WERI-Rb-1 (cell line): Measurements from ENCODE around the gene NBEAL1.
"Not testable (repeated sequence)": the region's sequence is repeated elsewhere in the genome, so short reads cannot be mapped to it uniquely, and the experiment has no call there.

Experiments used
- DNase-seq: peaks from one replicate; pipeline ENCODE4 v3.0.0-alpha.2; 2020
- H3K27ac ChIP-seq: fragments of 250-450 bp; sonication (Bioruptor Pico); 2 replicates; pipeline ENCODE4 v1.5.1; 2020; ENCODE audit warnings: mild to moderate bottlenecking, moderate library complexity
- H3K27me3 ChIP-seq: fragments of 250-450 bp; sonication (Bioruptor Pico); 2 replicates; pipeline ENCODE4 v1.5.1; 2021; ENCODE audit warnings: mild to moderate bottlenecking, low read depth, moderate library complexity; ENCODE audit not compliant: insufficient read depth, severe bottlenecking
- H3K36me3 ChIP-seq: fragments of 250-450 bp; sonication (Bioruptor Pico); 2 replicates; pipeline ENCODE4 v1.5.1; 2020; ENCODE audit warnings: mild to moderate bottlenecking, moderate library complexity
- H3K4me3 ChIP-seq: 2 replicates; pipeline ENCODE4 v1.5.1; 2011; ENCODE audit warnings: low read depth, mild to moderate bottlenecking, control low read depth, low read length
- H3K9me3 ChIP-seq: fragments of 250-450 bp; sonication (Bioruptor Pico); 2 replicates; pipeline ENCODE4 v1.5.1; 2021; ENCODE audit warnings: mild to moderate bottlenecking, moderate library complexity; ENCODE audit not compliant: severe bottlenecking
- TF ChIP-seq, protein P1 (sequence below): IDR thresholded peaks from 2 replicates; pipeline ENCODE4 v1.5.1; 2011; ENCODE audit warnings: low read depth, mild to moderate bottlenecking, control low read depth, inconsistent platforms, low read length

NBEAL1 gene

DNA sequence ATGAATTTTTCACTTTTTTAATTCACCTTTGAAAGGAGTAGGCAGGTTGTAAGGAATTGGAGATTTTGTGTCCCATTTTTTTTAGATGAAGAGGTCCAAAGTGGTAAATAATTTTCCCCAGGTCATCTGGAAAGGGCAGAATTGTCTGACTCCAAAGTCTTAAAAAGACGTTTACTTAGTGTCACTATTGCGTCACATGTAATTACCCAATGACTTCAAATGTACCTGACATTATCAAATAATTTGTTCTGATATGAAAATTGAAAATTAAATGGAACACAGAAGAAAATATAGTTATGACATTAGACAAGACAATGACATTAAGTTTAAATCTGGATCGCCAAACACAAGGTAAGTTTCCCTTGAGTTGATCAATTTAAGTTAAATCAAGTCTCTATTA lies 24.2 kb upstream of the NBEAL1 start:
- H3K4me3 ChIP-seq: no peak overlapping the region
- no peak overlapping the region for H3K27ac ChIP-seq
- TF ChIP-seq, protein P1, sequence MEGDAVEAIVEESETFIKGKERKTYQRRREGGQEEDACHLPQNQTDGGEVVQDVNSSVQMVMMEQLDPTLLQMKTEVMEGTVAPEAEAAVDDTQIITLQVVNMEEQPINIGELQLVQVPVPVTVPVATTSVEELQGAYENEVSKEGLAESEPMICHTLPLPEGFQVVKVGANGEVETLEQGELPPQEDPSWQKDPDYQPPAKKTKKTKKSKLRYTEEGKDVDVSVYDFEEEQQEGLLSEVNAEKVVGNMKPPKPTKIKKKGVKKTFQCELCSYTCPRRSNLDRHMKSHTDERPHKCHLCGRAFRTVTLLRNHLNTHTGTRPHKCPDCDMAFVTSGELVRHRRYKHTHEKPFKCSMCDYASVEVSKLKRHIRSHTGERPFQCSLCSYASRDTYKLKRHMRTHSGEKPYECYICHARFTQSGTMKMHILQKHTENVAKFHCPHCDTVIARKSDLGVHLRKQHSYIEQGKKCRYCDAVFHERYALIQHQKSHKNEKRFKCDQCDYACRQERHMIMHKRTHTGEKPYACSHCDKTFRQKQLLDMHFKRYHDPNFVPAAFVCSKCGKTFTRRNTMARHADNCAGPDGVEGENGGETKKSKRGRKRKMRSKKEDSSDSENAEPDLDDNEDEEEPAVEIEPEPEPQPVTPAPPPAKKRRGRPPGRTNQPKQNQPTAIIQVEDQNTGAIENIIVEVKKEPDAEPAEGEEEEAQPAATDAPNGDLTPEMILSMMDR: no peak
- no peaks in the 10 kb centered on the region for H3K27me3 ChIP-seq
- DNase-seq: no peak
- no peaks in the 10 kb centered on the region for H3K36me3 ChIP-seq
- H3K9me3 ChIP-seq: no peaks in the 10 kb centered on the region

DNA sequence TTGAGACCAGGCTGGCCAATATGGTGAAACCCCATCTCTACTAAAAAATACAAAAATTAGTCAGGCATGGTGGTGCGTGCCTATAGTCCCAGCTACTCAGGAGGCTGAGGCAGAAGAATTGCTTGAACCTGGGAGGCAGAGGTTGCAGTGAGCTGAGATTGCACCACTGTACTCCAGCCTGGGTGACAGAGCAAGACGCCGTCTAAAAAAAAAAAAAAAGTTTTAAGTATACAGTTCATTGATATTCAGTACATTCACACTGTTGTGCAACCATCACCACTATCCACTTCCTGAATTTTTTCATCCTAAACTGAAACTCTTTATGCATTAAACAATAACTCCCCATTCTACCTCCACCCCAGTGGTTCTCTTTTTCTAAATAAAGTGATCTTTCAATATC lies 17.6 kb upstream of the NBEAL1 start:
- H3K36me3 ChIP-seq, H3K4me3 ChIP-seq, H3K27me3 ChIP-seq, H3K27ac ChIP-seq, DNase-seq, H3K9me3 ChIP-seq: not testable (repeated sequence)

DNA sequence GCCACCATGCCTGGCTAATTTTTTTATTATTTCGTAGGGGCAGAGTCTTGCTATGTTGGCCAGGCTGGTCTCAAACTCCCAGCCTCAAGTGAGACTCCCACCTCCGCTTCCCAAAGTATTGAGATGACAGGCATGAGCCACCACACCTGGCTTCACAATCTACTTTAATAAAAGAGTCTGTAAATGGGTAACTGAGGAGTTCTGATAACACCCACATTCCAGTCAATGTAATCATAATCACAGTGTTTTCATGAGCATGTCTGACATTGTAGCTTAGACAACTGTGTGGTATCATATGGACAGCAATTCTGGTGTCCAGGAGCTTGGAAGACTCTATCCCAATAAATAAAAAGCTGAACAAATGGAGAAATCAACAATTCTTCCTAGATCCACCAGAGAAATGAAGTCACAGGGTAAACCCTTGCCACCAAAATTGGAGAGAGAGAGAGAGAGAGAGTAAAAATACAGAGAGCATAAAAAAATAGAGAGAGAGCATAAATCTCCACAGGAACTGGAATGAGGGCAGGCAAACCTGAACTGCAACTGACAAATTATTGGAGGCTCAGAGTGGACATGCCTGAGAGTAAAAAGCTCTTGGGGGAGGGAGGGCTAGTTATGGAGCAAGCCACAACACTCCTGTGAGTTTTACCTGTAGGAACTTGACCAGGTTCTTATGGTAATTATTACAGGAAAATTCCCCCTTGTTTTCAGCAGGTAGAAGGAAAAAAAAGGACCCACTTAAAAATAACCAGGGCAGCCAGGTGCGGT lies 12.4 kb upstream of the NBEAL1 start:
- no peak for DNase-seq
- Histone ChIP-seq H3K27me3 (no peaks in the 10 kb centered on the region), H3K9me3 (no peaks in the 10 kb centered on the region), H3K4me3 (no peak overlapping the region), H3K36me3 (no peaks in the 10 kb centered on the region), H3K27ac (no peak overlapping the region)
- TF ChIP-seq, protein P1: no peak

DNA sequence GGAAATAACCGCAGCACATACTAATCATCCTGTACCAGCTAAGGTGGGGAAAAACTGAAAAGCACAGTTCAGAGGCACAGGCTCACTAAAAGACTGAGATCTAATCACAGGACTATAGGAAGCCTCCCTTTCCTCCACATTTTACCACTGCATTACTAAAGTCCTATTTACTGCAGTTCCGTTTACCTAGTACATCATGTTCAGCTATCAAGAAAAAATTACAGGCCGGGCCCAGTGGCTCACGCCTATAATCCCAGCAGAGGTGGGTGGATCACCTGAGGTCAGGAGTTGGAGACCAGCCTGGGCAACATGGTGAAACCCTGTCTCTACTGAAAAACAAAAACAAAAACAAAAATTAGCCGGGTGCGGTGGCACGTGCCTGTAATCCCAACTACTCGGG lies 11.0 kb upstream of the NBEAL1 start:
- Histone ChIP-seq H3K36me3 (no peaks in the 10 kb centered on the region), H3K27ac (no peak overlapping the region), H3K27me3 (no peaks in the 10 kb centered on the region), H3K4me3 (no peak overlapping the region), H3K9me3 (no peaks in the 10 kb centered on the region)
- no peak for DNase-seq
- TF ChIP-seq, protein P1: no peak

DNA sequence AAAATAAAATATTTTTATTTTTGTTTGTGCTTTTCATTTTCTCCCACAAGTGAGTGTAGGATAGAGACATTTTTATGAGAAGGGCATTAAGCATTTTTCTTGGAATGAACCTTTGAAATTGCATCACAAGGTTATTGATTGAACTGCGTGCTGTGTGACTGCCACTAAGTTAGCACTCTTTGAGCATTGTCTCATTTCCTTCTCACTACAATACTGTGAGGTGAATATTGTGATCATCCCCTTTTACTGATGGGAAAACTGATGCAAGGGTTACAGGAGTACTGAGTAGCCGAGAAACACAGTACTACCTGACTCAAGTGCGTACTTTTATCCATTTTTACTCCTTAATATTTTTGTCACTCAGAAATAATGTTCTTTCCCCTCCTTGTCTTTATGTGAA lies 2.0 kb downstream of the NBEAL1 start:
- Histone ChIP-seq H3K9me3 (no peaks in the 10 kb centered on the region), H3K36me3 (no peaks in the 10 kb centered on the region), H3K27ac (no peak overlapping the region), H3K4me3 (no peak overlapping the region), H3K27me3 (no peaks in the 10 kb centered on the region)
- no peak for DNase-seq
- TF ChIP-seq, protein P1: no peak

DNA sequence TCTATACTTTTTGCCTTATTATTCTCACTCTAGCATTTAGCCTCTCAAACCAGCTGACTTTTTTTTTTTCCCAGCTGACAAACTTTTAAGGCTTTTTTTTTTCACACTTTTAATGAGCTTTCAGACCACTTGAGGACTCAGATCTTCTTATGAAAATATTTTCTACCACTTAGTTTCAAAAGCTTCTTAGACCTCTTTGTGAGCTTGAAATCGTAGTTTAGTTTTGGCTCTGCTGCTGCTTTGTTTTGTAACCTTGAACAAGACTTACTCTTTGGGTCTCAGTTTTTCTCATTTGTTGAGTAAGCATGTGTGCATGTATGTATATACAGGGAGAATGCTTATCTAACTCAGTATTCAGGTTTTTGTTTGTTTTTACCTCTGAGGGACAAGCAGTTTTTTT lies 3.5 kb downstream of the NBEAL1 start:
- Histone ChIP-seq H3K27ac (no peak overlapping the region), H3K27me3 (no peaks in the 10 kb centered on the region), H3K4me3 (no peak overlapping the region), H3K9me3 (no peaks in the 10 kb centered on the region), H3K36me3 (no peaks in the 10 kb centered on the region)
- DNase-seq: no peak
- TF ChIP-seq, protein P1: no peak
